HepG2 (cell line): ENCODE measurements around the gene GRK5.
"Not testable (repeated sequence)": the region's sequence is repeated elsewhere in the genome, so short reads cannot be mapped to it uniquely, and the experiment has no call there.

ENCODE experiments used
- CHCHD3 ChIP-seq: sonication (generic); formaldehyde crosslinking; IDR thresholded peaks from 2 replicates; pipeline ENCODE4 v1.8.0; 2022; ENCODE audit warnings: mild to moderate bottlenecking, missing genetic modification reagents, moderate library complexity
- EZH2 ChIP-seq: conservative IDR thresholded peaks from 2 replicates; pipeline ENCODE4 v1.6.1; 2012; ENCODE audit warnings: mild to moderate bottlenecking, low read depth, low read length, moderate library complexity
- HNRNPUL1 ChIP-seq: fragments of 200-400 bp; formaldehyde crosslinking; IDR thresholded peaks from 2 replicates; pipeline ENCODE4 v1.6.1; 2017; ENCODE audit warnings: low read depth, mild to moderate bottlenecking, low read length, moderate library complexity
- NFYC ChIP-seq: IDR thresholded peaks from 2 replicates; pipeline ENCODE4 v1.6.1; 2016; ENCODE audit warnings: missing genetic modification reagents, missing compliant biosample characterization
- SP1 ChIP-seq, 2 experiments: fragments of 450-650 bp in 1 of 2; sonication (generic) in 1 of 2; formaldehyde crosslinking in 1 of 2; IDR thresholded peaks; 2 replicates each; pipeline versions ENCODE4 v1.4.0 to v1.6.1; 2016 to 2020; ENCODE audit warnings: missing genetic modification reagents in 1 of 2
- ZNF253 ChIP-seq: sonication (generic); formaldehyde crosslinking; IDR thresholded peaks from 2 replicates; pipeline ENCODE4 v1.8.0; 2022; ENCODE audit warnings: mild to moderate bottlenecking, missing genetic modification reagents, borderline replicate concordance
- TF ChIP-seq, protein P1 (sequence below): fragments of 450-650 bp; IDR thresholded peaks from 2 replicates; pipeline ENCODE4 v1.6.1; 2016

DNA sequence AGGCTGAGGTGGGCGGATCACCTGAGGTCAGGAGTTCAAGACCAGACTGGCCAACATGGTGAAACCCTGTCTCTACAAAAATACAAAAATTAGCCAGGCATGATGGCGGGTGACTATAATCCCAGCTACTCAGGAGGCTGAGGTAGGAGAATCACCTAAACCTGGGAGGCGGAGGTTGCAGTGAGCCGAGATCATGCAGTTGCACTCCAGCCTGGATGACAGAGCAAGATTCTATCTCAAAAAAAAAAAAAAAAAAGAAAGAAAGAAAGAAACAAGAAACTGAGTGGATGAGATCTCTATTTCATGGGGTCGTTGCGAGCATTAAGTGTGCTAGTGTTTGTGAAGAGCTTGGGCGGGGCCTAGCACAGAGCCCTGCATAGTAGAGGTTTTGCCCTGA lies 65.0 kb downstream of the GRK5 start:
- TF ChIP-seq, protein P1, sequence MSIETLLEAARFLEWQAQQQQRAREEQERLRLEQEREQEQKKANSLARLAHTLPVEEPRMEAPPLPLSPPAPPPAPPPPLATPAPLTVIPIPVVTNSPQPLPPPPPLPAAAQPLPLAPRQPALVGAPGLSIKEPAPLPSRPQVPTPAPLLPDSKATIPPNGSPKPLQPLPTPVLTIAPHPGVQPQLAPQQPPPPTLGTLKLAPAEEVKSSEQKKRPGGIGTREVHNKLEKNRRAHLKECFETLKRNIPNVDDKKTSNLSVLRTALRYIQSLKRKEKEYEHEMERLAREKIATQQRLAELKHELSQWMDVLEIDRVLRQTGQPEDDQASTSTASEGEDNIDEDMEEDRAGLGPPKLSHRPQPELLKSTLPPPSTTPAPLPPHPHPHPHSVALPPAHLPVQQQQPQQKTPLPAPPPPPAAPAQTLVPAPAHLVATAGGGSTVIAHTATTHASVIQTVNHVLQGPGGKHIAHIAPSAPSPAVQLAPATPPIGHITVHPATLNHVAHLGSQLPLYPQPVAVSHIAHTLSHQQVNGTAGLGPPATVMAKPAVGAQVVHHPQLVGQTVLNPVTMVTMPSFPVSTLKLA: not testable (repeated sequence)
- TF ChIP-seq SP1 (IDR thresholded peaks at IDR 0.05); SP1 (CRISPR knock-in tag; IDR thresholded peaks at IDR 0.05); HNRNPUL1; CHCHD3 (CRISPR knock-in tag); NFYC (CRISPR knock-in tag); EZH2; ZNF253 (CRISPR knock-in tag): not testable (repeated sequence)
